NK-92 (cell line): ENCODE data around the gene ELL.
"Not testable (repeated sequence)": the region's sequence is repeated elsewhere in the genome, so short reads cannot be mapped to it uniquely, and the experiment has no call there.

Experiments
- DNase-seq: peaks from one replicate; lab custom pipeline; 2025; ENCODE audit not compliant: unreplicated experiment; lab: John Stamatoyannopoulos, UW

Gene ELL

DNA sequence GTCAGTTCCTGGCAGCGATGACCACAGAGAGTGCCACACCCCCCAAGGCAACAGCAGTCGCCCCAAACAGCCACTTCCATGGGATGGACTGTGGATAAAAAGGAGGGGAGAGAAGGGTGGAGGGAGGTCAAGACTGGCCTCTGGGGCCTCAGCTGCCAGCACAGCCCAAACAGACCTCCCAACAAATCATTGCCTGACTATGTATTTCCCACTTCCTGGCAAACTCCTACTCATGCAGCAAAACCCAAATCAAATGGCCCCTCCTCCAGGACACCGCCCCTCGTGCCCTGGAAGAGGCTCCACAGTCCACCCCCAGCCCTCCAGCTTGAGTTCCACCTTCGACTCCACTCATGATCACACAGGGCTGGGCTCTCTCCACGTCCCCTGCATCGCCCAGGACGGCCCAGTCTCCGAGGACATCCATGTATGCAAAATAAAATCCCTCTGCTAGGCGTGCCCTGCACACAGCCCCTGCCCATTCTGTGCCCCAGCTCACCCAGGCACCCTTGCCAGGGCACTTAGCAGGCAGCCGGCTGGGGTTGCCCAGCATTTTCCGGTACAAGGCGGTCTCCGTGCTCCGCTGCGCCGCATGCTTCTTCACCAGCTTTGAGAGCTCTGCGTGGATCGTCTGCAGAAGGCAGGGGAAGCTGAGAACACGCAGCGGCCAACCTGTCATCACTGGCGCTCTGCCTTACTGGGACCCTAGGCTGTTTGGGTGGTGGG, 10.5 kb upstream of the ELL start:
- DNase-seq, result no peak

DNA sequence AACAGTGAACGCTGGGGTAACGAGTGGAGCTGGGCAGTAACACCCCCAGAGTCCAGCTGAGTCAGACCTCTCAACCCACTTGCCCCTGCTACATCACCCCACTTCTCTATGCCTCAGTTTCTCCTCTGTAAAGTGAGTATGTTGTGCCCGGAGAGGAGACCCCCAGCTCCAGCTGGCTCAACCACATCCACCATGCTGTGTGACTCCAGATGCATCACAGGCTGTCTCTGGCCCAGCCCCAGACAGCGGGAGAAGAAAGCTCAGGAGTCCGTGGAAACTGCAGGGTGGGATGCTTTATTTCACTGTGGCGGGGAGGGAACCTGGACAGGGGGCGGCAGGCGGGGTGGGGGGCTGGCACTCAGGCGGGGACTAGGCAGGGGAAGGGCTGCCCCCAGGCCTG, 9.6 kb upstream of the ELL start:
- no peak for DNase-seq

DNA sequence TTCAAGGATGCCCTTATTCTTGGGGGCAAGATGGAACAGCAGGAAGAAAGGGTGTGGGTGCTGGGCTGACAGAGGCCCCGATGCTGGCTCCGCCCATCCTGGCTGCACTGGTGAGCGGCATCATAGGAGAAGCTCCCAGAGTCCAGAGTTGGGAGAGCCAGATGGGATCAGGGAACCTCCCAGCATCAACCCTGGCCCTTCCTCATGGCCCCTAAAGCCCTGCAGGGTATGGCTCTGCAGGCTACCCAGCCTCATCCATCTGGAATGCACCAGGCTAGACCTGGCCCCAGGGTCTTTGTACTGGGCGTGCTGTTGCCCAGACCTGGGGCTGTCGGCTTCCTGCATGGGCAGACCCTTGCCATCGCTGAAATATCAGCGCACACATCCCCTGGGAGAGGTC, 7.9 kb upstream of the ELL start:
- no peak for DNase-seq

DNA sequence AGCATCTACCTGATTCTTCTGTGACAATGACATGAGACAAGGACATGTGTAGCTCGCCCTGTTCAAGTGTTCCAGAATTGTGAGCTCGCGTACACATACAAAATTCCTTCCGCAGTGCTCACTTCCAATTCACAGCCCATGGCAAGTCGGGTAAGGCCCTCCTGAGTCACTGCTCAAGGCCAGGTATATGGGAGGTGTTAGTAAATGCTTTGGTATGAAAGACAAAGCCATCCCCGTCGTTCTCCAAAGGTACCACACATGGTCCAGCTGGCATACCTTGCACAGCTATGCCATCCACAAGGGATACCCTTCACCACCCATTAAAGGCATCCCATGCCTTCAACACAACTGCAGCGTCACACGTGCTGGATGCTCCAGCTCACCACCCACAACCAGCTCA, 4.4 kb upstream of the ELL start:
- no peak for DNase-seq

DNA sequence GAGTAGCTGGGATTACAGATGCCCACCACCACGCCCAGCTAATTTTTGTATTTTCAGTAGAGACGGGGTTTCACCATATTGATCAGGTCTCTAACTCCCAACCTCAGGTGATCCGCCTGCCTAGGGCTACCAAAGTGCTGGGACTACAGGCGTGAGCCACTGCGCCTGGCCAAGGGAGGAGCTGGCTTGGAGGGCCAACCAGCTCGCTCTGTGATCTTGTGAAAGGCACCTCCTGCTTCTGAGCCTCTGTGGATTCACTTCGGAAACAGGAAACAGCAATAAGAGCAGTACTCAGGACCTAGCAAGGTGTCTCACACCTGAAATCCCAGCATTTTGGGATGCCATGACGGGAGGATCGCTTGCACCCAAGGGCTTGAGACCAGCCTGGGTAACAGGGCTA, 2.0 kb upstream of the ELL start:
- DNase-seq, result no peak

DNA sequence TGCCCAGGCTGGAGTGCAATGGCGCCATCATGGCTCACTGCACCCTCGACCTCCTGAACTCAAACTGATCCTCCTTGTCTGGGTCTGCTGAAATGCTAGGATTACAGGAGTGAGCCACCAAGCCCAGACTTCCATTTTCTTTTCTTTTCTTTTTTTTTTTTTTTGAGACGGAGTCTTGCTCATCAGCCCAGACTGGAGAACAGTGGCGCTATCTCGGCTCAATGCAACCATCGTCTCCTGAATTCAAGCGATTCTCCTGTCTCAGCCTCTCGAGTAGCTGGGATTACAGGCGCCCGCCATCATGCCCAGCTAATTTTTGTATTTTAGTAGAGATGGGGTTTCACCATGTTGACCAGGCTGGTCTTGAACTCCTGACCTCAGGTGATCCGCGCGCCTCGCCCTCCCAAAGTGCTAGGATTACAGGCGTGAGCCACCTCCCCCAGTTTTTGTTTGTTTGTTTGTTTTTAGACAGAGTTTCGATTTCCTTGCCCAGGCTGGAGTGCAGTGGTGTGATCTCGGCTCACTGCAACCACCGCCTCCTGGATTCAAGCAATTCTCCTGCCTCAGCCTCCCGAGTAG, 1.1 kb upstream of the ELL start:
- not testable (repeated sequence) for DNase-seq

DNA sequence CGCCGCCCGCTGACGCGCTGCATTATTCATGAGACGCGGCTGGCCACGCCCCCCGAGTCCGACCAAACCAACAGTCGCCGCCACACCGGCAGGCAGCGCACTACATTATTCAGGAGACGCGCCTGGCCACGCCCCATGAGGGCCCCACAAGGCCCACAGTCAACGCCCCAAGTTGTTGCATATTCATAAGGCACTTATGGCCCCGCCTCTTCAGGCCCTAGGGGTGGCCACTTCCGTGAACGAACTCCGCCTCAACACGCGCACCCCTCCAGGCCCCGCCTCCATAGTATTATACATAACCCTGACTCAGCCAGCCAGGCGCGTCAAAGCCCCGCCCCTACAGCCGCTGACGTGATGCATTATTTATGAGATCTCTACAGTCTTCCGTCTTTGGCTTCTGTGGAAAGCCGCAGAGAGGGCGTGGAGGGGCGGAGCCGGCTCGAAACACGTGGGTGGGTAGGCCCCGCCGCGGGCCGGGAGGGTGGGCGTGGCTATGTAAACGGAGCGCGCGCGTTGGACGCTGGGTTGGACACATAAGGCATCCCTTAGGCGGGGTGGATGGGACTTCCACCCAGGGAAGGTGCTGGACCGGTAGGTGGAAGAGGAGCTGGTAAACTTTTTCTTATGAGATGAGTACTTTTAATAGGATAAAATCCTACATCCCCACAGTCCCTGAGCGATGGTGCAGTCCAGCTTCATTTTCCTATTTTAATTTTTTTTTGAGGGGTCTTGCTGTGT, 423 bp upstream of the ELL start:
- DNase-seq, result peak; percentile 99

DNA sequence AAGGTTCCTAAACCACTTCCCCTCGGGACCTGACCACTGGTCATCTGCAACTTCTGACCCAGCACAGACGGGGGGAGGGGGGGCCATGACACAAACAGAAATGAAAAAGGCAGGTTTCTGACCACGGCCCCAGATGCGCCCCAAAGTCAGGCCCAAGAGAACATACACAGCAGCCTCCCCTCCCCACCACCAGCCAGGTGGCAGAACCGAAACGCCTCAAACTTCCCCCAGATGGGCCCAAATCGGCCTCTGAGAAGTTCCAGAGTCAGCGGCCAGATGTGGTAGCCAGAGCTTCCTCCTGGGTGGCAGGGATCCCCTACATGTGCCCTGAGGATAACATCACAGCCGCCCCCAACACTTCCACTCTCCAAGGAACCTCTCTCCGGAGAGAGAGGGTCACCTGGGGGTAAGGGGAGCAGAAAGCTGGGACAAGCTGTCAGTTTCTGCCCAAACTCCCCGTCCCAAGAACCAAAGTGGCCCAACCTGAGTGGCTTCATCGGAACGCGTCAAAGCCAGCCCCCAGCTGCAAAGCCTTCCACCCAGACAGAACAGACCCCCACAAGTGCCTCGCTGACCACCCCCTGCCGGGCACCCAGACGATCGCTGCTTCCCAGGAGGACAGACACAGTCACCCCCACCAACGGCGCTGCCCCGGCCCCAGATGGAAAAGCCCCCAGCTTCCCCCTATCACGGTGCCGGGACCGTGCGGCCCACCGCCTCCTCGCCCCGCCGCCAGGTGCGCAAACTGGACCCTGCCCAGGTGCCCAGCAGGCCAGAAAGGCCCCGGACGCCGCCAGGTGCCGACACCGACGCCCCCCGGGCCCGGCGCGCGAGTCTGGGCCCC, 800 bp downstream of the ELL start:
- DNase-seq, result no peak

DNA sequence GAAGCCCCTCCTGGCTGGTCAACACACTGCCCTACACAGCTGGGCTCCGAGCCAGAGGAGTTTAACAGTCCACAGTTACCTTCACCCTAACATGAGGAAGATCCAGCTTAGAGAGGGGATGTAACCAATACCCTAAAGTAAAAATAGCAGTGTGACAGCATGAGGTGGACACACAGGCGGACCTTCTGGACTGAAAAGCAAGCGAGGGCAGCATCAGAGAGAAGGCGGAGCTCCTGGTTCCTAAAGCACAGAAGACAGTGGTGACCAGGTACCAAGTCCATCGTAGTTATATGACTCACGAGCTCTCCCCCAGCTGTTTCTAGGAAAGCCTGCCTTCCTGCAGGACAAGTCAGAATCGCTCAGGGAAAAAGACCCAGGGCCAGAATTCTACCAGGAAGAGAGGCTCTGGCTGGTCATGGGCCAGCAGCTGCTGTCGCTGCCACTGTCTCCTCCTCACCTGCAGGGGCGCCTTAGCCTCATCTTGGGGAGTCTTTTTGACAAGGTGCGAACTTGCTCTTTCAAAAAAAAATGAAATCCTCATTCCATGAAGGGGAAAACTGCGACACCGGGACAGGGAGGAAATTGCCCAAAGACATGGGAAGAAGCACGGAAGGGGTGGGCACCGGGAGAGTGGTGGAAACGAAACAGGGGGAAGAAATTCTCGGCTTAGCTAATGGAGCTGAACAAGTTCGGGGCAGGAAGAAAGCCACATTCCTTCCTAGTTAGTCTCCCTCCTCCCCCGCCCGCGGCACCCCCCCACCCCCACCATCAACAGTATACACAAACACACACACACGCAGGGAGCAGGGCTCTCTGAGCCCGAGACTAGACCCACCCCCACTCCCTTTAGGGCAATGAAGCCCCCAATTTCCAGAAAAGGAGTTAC, 1.7 kb downstream of the ELL start:
- DNase-seq, result no peak

DNA sequence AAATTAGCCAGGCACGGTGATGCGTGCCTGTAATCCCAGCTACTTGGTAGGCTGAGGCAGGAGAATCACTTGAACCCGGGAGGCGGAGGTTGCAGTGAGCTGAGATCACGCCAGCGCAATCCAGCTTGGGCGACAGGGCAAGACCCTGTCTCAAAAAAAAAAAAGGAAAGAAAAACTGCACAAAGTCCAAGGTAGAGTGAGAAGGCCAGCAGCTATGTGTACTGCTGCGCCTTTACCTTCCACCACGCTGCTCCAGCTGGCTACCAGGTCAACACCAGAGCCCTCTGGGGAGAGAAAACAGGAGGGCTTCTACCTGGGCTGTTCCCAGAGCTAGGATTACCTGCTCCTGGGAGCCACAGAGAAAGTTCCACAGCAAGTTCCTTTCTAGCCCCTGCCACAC, 3.2 kb downstream of the ELL start:
- DNase-seq, result no peak

DNA sequence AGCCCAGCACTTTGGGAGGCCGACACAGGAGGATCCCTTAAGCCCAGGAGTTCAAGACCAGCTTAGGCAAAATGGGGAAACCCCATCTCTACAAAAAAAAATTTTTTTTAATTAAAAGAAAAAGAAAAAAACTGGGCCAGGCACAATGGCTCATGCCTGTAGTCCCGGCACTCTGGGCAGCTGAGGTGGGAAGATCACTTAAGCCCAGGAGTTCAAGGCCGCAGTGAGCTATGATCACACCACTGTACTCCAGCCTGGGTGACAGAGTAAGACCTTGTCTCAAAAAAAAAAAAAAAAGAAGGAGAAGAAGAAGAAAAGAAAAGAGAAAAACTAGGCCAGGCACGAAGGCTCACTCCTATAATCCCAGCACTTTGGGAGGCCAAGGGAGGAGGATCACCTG, 4.3 kb downstream of the ELL start:
- DNase-seq, result no peak

DNA sequence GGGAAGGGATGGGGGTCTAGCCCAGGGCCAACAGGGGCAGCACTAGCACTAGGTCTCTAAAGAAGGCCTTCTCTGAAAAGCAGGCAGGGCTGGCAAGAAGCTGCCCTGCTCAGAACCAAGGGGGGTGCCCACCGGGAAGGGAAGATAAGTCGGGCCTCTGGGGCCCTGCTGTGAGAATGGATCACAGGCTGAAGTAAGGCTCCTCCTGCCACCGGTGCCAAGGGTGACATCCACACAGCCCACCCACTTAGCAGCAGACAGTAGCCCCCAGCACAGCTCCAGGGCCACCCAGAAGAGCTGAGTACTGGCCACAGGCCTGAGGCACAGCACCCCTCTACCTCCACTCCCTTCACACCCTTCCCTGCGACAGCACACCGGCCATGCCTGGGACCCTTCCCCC, 5.9 kb downstream of the ELL start:
- no peak for DNase-seq

DNA sequence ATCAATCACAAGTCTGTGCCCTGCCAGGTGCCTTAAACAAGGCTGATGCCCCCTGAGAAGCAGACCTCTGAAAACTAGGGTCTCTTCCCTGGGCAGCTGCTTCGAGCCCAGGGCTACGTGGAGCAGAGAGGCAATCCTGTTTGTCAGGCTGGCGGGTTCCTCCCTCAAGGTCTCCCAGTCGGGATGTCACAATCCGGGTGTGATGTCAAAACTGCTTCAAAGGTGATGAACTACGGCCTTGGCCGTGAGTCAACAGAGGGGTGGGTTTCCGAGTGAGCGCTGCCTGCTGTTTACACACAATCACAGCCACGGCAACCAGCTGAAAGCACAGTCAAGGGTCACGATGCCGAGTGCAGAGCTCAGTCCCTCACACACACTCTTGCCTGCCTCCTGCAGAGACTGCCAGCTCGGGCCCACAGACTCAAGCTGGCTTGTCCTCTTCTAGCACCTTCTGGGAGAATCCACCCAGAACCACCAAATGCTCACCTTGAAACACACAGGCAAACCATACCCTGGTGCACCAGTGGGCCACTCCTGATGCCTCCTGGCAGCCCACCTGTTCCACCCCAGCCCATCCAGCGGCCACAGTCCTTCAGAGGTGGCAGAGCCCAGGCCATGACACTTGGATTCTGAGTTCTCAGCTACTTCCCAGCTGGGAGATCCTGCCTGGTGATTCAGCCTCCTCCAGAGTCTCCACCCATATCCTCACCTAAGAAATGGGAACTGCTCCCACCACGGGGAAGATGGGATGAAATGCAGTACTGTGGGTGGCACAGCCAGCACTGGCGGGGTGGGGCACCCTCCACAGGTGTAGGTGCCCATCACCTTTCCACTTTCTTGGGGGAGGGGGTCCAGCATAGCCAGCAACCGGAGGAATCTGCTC, 6.8 kb downstream of the ELL start:
- no peak for DNase-seq

DNA sequence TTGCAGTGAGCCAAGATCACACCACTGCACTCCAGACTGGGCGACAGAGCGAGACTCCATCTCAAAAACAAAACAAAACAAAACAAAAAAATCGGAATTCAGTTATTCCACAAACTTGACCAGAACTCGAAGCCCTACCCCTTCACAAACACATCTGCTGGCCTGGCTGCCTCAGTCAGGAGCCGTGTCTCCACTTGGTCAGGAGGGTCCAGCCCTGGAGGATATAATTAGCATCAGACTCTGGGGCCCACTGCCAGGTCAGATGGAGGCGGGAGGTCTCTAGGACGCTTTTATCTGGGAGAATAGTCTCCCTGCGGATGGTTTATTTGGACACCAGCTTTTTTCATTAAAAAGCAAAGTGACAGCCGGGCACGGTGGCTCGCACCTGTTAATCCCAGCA, 8.0 kb downstream of the ELL start:
- DNase-seq, result no peak

DNA sequence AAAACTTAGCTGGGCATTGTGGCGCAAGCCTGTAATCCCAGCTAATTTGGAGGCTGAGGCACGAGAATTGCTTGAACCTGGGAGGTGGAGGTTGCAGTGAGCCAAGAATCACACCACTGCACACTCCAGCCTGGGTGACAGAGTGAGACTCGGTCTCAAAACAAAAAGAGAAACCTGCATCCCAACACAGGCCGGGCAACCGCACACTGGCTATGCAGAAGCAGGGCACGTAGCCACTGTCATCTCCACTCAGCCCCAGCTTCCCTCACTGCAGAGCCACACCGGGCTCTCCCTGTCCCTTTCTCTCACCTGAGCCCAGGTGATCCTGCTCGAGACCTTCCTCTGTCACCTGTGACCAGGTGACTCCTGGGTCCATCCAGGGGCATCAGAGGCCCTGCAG, 11.7 kb downstream of the ELL start:
- DNase-seq, result no peak

DNA sequence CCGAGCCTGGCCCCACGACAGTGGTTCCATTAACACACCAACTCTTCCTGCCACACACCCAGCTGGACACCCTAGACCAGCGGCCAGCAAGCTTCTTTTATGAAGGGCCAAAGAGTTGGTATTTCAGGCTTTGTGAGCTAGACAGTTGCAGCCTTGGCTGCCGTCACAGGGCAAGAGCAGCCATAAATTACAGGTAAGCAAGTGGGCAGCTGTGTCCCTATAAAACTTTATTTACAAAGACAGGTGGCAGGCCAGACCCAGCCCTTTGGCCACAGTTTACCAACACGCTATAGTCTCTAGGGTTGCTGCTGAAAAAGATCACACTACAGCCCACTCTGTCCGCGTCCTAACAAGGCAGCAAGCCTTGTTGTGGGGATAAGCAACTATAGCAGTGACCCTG, 13.3 kb downstream of the ELL start:
- no peak for DNase-seq

DNA sequence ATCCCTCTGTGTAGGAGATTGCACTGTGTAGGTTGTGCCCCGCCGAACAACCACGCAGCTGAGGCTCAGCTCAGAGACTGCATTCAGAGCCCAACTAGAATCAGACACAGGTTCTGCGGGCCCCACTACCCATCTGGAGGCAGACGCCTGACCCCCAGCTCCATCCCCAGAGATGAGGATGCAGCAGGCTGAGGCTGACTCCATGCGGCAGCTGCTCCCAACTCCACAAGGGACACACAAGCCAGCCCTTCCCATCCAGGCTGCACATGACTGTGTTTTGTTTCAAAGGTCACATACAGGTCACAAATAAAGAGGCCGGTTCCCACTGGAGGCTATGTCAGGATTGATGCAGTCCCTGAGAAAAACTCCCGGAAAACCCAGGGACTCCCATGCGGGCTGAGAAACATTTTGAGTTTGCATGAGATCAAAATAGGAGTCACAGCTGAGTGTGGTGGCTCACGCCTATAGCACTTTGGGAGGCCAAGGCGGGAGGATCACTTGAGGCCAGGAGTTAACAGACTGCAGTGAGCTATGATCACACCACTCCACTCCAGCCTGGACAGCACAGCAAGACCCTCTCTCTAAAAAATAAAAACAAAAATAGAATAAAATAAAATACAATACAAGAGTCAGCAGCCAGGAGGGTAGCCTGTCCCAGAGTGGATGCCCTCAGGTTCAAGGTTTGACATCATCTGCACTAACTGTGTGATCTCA, 14.0 kb downstream of the ELL start:
- DNase-seq, result no peak

DNA sequence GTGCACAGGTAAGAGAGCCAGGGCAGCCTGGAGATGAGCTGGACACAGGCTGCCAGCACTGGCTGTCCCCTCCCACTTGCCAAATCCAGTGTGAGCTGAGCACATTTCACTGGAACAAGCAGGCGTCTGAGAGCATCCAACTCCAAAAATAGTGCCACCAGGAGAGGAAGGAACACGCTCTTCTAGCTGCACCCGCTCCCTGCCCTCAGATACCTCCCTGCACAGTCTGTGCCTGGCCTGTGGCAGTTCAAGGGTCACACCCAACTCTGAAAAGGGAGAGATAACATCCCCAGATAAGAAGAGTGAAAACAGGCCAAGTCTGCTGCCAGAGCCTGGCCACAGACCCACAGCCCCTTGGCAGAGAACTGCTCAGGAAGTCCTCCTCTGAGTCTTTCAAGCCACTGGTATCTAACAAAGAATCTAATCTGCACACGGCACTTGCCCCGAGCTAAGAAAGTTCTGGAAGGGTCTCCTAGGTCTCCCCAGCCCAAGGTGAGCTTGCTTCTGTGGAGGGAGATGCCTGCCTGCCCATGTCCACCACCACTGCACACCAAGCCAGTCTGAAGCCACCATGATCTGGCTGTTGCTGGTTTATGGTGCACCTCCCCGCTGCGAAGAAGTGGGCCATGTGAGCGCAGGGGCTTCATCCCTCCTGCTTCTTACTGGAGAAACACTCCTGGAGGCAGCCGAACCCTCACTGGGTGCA, 14.7 kb downstream of the ELL start:
- DNase-seq, result no peak
